GM18873 (cell line): ENCODE data around the gene ARID2.

ENCODE experiments used
- ATAC-seq: cut with Tn5 transposase; IDR thresholded peaks from one replicate; pipeline ENCODE4 v1.9.1; 2021; ENCODE audit warnings: mild to moderate bottlenecking, moderate library complexity, moderate number of reproducible peaks; ENCODE audit not compliant: unreplicated experiment, low FRiP score

The ARID2 gene

GRCh38 chr12:45756666-45757065, 27.2 kb downstream of the ARID2 start:
- no peak for ATAC-seq

GRCh38 chr12:45757172-45757571, 27.7 kb downstream of the ARID2 start:
- ATAC-seq: no peak

GRCh38 chr12:45760333-45760732, 30.8 kb downstream of the ARID2 start:
- ATAC-seq: no peak

GRCh38 chr12:45762185-45763110, 32.9 kb downstream of the ARID2 start:
- no peak for ATAC-seq

GRCh38 chr12:45763381-45763780, 33.9 kb downstream of the ARID2 start:
- ATAC-seq: no peak

- ATAC-seq: no peak
These were observed 38.7 kb downstream of the ARID2 start for GRCh38 chr12:45768194-45768593.

GRCh38 chr12:45773747-45774146, 44.2 kb downstream of the ARID2 start:
- ATAC-seq: no peak

- no peak for ATAC-seq
These were observed 45.1 kb downstream of the ARID2 start for GRCh38 chr12:45774508-45775162.

GRCh38 chr12:45775465-45775864, 46.0 kb downstream of the ARID2 start:
- ATAC-seq: no peak

GRCh38 chr12:45775964-45776363, 46.5 kb downstream of the ARID2 start:
- ATAC-seq: no peak

GRCh38 chr12:45779936-45780335, 50.4 kb downstream of the ARID2 start:
- no peak for ATAC-seq

- ATAC-seq: no peak
These were observed 51.6 kb downstream of the ARID2 start for GRCh38 chr12:45781080-45781479.

GRCh38 chr12:45785315-45785714, 55.8 kb downstream of the ARID2 start:
- no peak for ATAC-seq

- no peak for ATAC-seq
These were observed 59.5 kb downstream of the ARID2 start for GRCh38 chr12:45789025-45789424.

GRCh38 chr12:45794422-45794821, 64.9 kb downstream of the ARID2 start:
- ATAC-seq: no peak

GRCh38 chr12:45801625-45802024, 72.1 kb downstream of the ARID2 start:
- ATAC-seq: no peak

- no peak for ATAC-seq
These were observed 73.6 kb downstream of the ARID2 start for GRCh38 chr12:45803111-45803510.

- ATAC-seq: no peak
These were observed 87.1 kb downstream of the ARID2 start for GRCh38 chr12:45816652-45817051.

GRCh38 chr12:45827974-45828373, 98.5 kb downstream of the ARID2 start:
- no peak for ATAC-seq

GRCh38 chr12:45828402-45828801, 98.9 kb downstream of the ARID2 start:
- no peak for ATAC-seq

GRCh38 chr12:45831590-45831989, 102.1 kb downstream of the ARID2 start:
- ATAC-seq: no peak

- ATAC-seq: no peak
These were observed 103.9 kb downstream of the ARID2 start for GRCh38 chr12:45833401-45833800.
